Measurements from ENCODE around the gene CYP2C19. TPM values are rescaled to one million over a fixed set of nuclear protein-coding genes. Genes with fewer than 3 reads are reported as not detected.
"Not testable (repeated sequence)": the region's sequence is repeated elsewhere in the genome, so short reads cannot be mapped to it uniquely, and the experiment has no call there.

CYP2C19 gene
- total and polyA plus RNA-seq, 4 donors: 0.37 to 121 (median 89.3) TPM

DNA sequence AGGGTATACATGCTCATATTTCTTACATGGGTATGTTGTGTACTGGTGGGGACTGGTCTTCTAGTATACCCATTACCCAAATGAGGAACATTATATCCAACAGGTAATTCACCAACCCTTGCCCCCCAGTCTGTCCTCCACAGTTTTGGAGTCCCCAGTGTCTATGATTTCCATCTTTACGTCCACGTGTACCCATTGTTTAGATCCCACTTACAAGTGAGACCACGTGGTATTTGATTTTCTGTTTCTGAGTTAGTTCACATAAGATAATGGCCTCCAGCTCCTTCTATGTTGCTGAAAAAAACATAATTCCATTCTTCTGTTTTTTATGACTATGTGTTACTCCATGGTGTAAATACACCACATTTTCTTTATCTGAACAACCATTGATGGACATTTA is 126.6 kb downstream of the CYP2C19 start (continued):
- no peak for TF ChIP-seq REST (IDR thresholded peaks at IDR 0.05)

- Histone ChIP-seq H3K9me3 (ENCODE audit: control insufficient read depth in 4 of 4, low read length in 3 of 4) (no peaks in the 10 kb centered on the region), H3K27me3 (ENCODE audit: control insufficient read depth in 4 of 4, insufficient read depth in 4 of 4, low read length in 3 of 4) (no peaks in the 10 kb centered on the region), H3K27ac (ENCODE audit: low read depth in 1 of 2, low read length in 2 of 2) (no peak overlapping the region), H3K9ac (ENCODE audit: low read depth in 1 of 2, low read length in 2 of 2) (no peak overlapping the region), H3K4me1 (ENCODE audit: control insufficient read depth in 4 of 4, insufficient read depth in 4 of 4, low read length in 3 of 4) (peaks cover 0 to 8% (median 2%) of the 10 kb centered on the region in 4 donors), H3K4me3 (ENCODE audit: low read depth in 1 of 3, low read length in 3 of 3) (no peak overlapping the region), H3K36me3 (ENCODE audit: control insufficient read depth in 4 of 4, insufficient read depth in 3 of 4, low read depth in 1 of 4, low read length in 3 of 4) (no peaks in the 10 kb centered on the region)
- TF ChIP-seq TAF1 (conservative IDR thresholded peaks at IDR 0.05) (no peak), SP1 (IDR thresholded peaks at IDR 0.05) (peak; percentile 27), EGR1 (IDR thresholded peaks at IDR 0.05; ENCODE audit: low read depth in 2 of 2) (no peak), FOXA1 (IDR thresholded peaks at IDR 0.05) (no peak), GABPA (IDR thresholded peaks at IDR 0.05 in 1 of 2, conservative IDR thresholded peaks at IDR 0.05 in 1 of 2) (no peak), RAD21 (IDR thresholded peaks at IDR 0.05) (peak; percentile 22 to 58), JUND (IDR thresholded peaks at IDR 0.05) (no peak), RXRA (IDR thresholded peaks at IDR 0.05) (peak; percentile 8 to 14), FOXA2 (IDR thresholded peaks at IDR 0.05) (no peak), HNF4A (conservative IDR thresholded peaks at IDR 0.05) (peak; percentile 88 to 92), YY1 (IDR thresholded peaks at IDR 0.05) (no peak), HNF4G (IDR thresholded peaks at IDR 0.05) (peak; percentile 70), REST (IDR thresholded peaks at IDR 0.05) (no peak), NR2F2 (IDR thresholded peaks at IDR 0.05) (no peak), MAX (IDR thresholded peaks at IDR 0.05) (no peak)
- TF ChIP-seq, protein P1, sequence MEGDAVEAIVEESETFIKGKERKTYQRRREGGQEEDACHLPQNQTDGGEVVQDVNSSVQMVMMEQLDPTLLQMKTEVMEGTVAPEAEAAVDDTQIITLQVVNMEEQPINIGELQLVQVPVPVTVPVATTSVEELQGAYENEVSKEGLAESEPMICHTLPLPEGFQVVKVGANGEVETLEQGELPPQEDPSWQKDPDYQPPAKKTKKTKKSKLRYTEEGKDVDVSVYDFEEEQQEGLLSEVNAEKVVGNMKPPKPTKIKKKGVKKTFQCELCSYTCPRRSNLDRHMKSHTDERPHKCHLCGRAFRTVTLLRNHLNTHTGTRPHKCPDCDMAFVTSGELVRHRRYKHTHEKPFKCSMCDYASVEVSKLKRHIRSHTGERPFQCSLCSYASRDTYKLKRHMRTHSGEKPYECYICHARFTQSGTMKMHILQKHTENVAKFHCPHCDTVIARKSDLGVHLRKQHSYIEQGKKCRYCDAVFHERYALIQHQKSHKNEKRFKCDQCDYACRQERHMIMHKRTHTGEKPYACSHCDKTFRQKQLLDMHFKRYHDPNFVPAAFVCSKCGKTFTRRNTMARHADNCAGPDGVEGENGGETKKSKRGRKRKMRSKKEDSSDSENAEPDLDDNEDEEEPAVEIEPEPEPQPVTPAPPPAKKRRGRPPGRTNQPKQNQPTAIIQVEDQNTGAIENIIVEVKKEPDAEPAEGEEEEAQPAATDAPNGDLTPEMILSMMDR (IDR thresholded peaks at IDR 0.05; ENCODE audit: low read depth, low read length, missing input control): peak; percentile 12
- TF ChIP-seq, protein P2, sequence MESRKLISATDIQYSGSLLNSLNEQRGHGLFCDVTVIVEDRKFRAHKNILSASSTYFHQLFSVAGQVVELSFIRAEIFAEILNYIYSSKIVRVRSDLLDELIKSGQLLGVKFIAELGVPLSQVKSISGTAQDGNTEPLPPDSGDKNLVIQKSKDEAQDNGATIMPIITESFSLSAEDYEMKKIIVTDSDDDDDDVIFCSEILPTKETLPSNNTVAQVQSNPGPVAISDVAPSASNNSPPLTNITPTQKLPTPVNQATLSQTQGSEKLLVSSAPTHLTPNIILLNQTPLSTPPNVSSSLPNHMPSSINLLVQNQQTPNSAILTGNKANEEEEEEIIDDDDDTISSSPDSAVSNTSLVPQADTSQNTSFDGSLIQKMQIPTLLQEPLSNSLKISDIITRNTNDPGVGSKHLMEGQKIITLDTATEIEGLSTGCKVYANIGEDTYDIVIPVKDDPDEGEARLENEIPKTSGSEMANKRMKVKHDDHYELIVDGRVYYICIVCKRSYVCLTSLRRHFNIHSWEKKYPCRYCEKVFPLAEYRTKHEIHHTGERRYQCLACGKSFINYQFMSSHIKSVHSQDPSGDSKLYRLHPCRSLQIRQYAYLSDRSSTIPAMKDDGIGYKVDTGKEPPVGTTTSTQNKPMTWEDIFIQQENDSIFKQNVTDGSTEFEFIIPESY (IDR thresholded peaks at IDR 0.05): no peak
- TF ChIP-seq, protein P3, sequence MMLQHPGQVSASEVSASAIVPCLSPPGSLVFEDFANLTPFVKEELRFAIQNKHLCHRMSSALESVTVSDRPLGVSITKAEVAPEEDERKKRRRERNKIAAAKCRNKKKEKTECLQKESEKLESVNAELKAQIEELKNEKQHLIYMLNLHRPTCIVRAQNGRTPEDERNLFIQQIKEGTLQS (IDR thresholded peaks at IDR 0.05): no peak
- no peak for DNase-seq (ENCODE audit: low spot score)
- 78% methylated on average over 4 of the region's 4 CpGs for WGBS
These were observed 128.0 kb downstream of the CYP2C19 start for GRCh38 chr10:94890264-94891022.

- H3K4me3 ChIP-seq (ENCODE audit: low read depth in 1 of 3, low read length in 3 of 3); H3K9me3 ChIP-seq (ENCODE audit: control insufficient read depth in 4 of 4, low read length in 3 of 4); DNase-seq (ENCODE audit: low spot score); H3K27me3 ChIP-seq (ENCODE audit: control insufficient read depth in 4 of 4, insufficient read depth in 4 of 4, low read length in 3 of 4); H3K9ac ChIP-seq (ENCODE audit: low read depth in 1 of 2, low read length in 2 of 2); H3K27ac ChIP-seq (ENCODE audit: low read depth in 1 of 2, low read length in 2 of 2); H3K36me3 ChIP-seq (ENCODE audit: control insufficient read depth in 4 of 4, insufficient read depth in 3 of 4, low read depth in 1 of 4, low read length in 3 of 4): not testable (repeated sequence)
- peaks cover 0 to 16% (median 7%) of the 10 kb centered on the region in 4 donors for H3K4me1 ChIP-seq (ENCODE audit: control insufficient read depth in 4 of 4, insufficient read depth in 4 of 4, low read length in 3 of 4)
- 69% methylated on average over 7 of the region's 7 CpGs for WGBS
These were observed 135.9 kb downstream of the CYP2C19 start for GRCh38 chr10:94898414-94898813.
